Stimulated activated CD4-positive, alpha-beta T cell treated with anti-CD3 and anti-CD28 coated beads, Interleukin-1b, Interleukin-23, amount 100 ng/mL, for 24 hours (primary cell): ENCODE data around the gene LTC4S.

Source experiments
- DNase-seq, 4 experiments: peaks; one replicate each; pipeline ENCODE4 v3.0.0-alpha.2; 2020; ENCODE audit warnings: low read depth in 4 of 4, low spot score in 1 of 4

LTC4S gene

DNA sequence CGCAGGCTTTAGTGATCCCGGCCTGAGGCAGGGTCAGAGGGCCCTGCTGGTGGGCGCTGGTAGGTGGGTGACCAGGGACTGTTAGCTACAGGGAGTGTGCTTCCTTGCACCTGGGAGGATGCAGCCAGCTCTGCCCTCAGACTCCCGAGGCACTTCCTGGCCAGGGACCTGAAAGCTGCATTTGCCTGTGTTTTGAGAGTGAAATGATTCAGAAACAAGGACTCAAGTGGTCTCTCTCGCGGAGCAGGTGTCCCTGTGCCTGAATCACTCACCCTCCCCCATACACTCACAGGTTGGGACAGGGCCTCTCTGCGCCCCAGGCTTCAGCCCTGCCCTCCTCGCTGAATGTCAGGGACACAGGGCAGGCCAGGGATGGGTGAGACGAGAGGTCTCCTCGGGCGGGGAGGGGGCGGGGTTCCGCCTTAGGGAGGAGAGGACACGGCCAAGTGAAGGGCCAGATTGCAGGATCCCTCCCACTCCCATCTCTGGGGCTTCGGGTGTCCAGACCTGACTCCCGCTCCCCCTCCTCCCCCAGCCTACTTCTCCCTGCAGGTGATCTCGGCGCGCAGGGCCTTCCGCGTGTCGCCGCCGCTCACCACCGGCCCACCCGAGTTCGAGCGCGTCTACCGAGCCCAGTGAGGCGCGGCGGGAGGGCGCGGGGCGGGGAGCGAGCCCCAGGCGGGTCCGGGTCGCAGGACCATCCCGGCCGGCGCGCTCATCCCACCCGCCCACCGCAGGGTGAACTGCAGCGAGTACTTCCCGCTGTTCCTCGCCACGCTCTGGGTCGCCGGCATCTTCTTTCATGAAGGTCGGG, 1.5 kb downstream of the LTC4S start:
- DNase-seq, result no peak

DNA sequence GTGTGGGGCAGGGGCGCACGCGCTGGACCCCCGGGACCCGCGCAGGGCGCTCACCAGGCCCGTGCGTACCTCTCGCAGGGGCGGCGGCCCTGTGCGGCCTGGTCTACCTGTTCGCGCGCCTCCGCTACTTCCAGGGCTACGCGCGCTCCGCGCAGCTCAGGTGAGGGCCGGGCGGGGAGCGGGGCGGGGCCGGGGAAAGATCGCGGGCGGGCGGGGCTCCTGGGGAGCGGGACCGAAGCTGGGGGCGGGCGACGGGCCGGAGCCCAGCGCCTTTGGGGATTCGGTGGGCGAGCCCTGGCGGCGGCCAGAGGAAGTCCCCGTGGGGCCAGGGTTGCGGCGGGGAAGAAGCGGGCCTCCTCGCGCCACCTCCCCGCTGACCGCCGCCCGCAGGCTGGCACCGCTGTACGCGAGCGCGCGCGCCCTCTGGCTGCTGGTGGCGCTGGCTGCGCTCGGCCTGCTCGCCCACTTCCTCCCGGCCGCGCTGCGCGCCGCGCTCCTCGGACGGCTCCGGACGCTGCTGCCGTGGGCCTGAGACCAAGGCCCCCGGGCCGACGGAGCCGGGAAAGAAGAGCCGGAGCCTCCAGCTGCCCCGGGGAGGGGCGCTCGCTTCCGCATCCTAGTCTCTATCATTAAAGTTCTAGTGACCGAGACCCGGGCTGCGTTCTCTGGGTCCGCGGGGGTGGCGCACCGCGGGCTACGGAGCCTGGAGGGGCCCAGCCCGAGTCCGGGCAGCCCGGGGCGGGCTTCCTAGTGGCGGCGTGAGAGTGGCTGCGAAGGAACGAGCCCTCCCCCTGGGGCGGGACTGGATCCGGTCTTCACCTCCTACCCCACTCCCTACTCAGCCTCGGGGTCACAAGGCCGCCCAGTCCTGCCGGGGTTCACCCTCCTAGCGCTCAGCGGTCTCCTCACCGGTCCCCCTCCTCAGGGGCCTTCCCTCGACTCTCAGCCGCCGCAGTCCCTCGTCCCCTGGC, 2.4 kb downstream of the LTC4S start:
- DNase-seq, result peak; percentile 39 to 60 (median 48)

DNA sequence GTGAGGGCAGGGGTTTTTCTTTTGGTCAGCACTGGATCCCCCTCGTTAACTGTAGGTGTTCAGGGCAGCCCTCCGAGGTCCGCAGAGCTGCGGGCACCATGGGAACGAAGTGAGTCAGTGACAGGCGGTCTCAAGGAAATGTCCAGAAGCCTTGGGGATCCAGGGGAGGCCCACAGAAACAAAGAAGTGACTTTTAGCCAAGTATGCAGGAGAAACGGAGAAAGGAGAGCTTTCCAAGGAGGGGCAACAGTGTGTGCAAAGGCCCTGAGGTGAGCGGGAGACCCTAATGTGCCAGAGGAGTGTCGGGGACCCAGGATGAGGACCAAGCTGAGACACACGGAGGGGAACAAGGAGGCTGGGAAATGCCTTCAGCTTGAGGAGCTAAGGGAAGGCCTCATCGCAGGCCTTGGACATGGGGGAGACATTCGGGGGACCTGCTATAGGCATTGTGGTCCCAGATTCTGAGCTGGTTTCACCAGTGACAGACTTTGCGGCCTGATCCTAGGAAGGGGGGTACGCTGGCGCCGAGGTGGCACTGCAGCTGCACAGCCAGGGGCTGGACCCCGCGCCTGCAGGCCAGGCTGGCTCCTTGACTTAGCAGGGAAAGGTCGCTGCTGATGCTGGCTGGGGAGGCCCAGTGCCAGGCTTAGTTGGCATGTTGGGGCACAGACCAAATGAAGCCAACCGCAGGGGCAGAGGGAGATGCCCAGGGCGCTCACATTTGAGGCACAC, 3.3 kb downstream of the LTC4S start:
- DNase-seq, result no peak

DNA sequence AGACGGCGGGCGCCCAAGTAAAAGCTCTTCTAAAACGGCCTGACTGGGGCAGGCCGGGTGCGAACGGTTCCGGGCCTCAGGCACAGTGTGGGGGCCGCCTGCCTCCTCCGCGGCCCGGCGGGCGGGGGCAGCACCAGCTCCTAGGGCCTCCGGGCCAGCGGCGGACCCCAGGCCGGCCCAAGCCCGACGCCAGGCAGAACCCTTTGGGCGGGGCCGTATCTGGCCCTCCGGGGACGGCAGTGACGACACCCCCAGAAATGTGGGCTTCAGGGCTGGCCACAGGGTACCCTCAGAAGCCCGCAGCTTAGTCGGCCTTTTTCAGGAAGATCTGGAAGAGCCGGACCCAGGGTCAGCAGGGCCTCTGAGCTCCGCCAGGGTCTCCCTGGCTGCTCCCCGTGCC, 4.0 kb downstream of the LTC4S start:
- DNase-seq, result no peak

DNA sequence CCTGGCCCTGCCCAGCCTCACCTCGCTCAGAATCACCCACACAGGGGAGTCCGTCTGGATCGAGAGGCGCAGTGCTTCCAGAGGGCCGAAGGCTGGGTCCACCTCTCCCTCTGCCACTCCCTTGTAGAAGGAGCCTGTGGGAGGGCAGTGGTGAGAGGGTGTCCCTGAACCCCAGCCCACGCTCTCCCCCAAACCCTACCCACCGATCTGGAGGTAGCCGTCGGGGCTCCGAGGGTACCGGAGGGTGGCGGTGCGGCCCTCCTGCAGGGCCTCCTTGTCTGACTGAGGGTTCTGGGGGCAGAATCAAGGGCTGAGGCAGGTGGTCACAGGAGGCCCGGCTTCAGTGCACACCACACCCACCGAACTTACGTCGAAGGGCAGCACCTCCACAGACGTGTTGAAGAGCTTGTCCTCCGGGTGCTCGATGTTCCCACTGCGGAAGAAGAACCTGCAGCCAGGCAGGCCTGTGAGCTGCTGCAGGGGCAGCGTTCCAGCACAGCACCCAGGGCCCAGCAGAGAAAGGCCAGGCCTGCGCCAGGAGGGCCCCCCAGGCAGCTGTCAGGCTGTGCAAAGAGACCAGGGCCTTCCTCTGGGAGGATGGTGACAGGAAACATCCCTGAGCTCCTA, 4.5 kb downstream of the LTC4S start:
- no peak for DNase-seq

DNA sequence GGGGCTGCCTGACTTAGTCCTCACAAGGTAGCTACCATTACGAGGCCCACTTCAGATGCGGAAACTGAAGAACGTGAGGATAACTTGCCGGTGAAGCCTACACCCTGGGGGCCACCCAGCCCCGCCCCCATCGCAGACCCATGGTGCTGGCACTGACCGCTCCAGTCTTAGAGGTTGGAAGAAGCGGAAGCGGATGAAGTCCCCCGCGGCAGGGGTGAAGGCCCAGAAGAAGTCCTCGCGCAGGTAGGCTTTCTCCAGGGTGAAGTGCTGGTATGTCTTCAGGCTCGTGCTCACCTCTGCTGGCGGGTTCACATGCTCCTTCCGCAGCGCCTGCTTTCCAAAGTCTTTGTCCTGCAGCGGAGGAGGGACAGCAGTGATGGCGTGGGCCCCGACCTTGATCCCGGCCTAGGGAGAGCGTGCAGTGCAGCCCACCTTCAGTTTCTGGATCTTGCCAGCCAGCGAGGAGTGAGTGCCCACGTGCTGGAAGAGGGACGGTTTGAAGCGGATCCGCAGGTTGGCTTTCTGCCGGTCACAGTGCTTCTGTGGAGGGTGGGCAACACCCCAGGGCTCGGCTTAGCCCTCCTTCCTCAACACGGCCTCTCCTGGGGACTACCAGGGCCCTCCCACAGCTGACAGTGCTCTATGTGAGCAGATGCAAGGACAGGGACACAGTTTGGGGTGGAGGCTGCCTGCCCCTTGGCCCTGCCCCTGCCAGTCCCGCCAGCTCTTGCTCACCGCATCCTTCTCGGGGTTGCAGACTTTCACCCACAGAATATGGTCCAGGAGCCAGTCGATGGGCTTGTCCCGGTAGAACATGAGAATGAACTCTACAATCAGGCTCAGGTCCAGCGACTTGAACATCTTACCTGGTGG, 5.2 kb downstream of the LTC4S start:
- no peak for DNase-seq

DNA sequence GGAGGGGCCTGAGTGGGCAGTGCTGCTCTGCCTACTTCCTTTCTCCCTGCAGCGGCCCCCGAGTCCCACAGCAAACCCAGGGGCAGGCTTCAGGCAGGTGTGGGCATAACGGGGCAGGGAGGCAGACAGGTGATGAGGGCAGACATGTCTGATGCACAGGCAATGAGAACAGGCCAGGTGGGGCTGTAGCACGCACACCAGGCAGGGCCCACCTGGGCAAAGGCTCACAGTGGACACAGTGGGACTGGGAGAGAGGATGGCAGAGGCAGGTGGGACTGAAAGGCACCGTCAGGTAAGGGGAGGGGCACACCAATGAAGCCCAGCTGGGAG, 5.8 kb downstream of the LTC4S start:
- no peak for DNase-seq

DNA sequence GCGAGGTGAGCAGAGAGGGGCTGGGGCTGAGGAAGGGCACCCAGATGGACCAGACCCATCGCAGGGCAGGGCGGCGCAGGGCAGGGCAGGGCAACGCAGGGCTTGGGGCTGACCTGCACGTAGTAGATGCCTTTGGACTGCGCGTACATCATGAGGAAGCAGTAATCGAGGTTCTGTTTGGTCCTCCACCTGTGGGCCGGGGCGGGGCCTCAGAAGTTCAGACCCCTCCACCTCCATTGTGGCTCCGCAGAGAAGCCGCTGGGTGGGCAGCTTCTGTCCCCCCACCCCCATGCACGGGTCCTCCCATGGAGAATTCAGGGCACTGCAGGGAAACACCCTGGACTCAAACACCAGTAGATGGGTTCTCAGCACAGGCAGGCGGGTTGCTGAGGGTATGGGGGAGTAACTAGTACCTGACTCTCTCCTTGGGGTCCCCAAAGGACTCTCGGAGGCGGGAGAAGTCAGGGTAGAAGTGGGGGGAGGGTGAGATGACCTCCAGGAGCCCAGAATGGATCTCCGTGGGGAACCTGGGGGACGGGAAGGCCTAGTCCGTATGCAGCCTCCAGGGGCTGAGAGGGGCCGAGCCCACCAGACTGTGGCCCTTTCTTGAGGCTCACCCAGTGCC, 6.4 kb downstream of the LTC4S start:
- DNase-seq, result no peak

DNA sequence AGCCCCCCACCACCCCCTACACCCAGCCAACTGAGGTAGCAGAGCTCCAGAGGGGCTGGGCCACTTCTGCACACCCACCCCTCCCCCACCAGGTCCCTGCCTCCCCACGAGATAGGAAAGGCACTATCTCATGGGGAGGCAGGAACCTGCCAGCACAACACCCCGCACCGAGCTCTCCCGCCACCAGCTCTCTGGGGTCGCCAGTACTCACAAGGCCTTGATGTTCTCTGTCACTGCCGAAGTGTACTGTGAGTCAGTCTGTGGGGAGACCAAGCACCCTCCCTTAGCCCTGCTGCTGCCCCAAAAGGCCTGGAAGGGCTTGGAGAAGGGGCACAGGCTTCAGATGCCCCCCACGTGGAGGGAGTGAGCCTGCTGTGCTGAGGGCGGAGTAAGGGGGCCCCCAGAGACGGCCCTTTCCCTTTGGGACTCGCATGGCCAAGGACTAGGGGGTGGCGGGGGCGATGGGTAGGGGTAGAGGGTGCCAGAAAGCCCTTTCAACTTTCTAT, 7.0 kb downstream of the LTC4S start:
- no peak for DNase-seq

DNA sequence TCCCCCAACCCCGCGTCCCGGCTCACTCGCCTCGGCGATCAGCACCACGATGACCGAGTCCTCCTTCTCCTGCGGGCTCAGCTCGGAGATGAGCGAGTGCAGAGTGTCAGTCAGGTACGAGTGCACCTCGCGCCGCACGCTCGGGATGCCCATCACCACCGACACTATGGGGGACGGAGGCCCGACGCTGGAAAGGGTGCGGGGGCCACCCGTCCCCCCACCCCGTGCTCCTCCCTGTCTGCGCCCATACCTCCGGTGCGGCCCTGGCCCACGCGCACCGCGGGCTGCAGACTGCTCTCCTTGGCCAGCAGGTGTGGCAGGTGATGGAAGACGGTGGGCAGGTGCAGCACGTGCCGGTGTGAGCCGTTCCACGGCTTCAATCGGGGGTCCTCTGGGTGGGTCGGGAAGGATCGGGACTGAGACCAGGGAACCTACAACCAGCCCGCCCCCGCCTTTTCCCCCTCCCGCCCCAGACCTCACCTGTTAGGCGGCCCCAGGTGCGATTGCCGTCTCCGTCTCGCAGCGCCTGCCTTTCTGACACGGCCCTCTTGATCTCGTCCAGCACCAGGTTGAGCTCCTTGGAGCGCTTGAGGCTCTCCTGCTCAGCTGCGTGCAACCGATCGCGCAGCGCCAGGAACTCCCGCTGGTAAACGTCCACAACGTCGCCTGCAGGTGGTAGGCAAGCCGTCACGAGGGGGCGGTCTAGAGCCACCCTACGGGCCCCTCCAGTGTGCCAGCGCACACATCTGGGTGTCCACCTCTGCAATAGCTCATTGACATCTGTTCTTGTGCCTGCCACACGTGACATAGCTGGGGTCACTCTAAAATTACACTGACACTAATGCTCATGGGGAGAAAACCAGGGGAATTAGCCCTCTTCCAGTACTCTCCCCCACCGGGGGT, 7.8 kb downstream of the LTC4S start:
- peak; percentile 70 to 80 (median 78) for DNase-seq

DNA sequence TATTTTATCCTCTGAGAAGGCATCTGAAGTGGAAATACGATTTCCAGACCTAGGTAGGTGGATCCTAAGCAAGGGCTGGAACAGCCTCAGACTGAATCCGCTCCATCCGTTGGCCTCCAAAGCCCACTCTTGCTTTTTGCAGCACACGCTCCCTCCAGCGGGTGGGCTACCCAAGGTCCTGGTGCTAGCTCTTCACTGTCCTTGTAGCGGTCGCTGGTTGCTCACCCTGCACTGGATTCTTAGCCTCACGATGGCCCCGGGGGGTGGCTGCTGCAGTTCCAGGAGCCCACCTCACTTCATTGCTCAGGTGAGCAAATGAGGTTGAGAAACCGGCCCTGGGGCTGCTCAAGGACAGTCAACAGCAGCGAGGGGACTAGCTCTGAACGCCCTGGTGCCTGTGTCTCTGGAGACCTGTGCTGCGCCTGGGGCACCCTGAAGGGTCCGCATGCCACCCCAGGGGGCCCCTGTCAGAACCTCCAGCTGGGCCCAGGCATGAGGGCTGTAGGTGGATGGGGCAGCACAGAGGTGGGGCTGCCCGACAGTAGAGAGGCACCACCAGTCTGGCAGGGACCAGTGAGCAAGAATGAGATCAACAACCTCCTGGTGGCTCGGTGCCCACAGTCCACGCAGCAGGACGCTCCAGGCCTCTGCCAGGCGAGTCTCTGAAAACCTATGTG, 8.6 kb downstream of the LTC4S start:
- DNase-seq, result no peak

DNA sequence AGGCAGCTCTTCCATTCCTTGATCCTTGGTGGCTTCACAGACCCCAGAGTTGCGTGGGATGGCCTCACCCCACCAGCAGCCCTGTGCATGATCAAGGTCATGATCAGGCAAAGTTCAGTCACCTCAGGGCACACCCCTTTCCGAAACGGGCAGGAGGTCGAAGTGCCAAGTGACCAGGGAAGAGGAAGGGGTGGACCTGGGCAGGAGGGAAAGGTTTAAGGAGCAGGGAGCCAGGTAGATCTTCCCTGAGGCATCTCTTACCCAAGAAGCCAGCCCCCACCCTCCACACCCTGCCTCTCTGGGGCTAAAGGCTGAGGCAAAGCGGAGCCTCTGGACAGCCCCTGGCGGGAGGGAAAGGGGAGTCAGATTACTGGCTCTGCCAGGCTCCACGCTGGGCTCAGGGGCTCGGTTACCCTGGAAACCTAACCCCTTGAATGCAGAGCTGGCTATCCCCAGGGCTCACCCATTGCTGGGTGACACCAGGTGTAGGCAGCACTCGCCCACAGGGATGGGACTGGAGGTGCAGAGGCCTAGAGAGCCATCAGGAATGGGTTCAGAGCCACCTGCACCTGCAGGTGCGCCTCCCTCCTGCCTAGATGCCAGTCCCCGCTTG, 9.3 kb downstream of the LTC4S start:
- DNase-seq, result no peak

DNA sequence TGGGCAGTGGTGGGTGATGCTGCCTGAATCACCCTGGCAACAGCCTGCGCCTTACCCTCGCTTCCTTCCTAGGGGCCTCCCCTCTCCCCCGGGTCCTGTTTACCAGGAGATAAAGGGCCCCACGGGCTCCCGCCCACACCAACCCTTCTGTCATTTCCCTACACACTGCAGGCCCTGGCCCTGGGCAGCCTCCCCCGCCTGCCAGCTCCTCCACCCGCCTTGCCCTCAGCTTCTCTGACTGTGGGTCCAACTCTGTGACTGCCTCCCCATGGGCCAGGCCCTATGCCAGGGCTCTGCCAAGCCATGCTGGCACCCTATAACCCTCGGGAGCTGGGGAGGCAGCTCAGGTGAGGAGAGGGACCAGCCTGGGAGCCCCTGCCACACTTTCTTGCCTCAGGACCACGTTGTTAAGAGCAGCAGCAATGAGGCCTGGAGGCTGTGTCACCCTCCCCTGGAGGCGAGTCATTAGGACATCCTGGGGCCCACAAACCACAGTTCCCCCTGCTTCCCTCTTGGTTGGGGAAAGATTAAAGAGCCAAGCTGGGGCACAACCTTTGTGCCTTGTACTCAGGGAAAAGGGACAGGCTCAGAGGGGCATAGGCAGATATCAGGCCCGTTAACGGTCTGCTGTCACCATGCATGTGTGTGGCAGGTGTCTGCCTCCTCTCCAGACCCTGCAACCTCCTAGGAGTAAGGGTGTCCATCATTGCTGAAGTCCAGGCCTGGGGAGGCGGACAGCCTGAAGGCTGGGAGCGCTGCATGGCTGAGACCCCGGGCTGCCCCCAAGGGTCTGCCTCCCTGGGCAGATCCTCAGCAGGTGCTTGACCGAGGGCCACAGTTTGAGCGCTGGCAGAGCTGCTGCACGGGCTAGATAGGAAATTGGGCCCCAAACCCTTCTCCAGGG, 10.1 kb downstream of the LTC4S start:
- DNase-seq, result peak in 1 of 4 experiments; percentile 57

DNA sequence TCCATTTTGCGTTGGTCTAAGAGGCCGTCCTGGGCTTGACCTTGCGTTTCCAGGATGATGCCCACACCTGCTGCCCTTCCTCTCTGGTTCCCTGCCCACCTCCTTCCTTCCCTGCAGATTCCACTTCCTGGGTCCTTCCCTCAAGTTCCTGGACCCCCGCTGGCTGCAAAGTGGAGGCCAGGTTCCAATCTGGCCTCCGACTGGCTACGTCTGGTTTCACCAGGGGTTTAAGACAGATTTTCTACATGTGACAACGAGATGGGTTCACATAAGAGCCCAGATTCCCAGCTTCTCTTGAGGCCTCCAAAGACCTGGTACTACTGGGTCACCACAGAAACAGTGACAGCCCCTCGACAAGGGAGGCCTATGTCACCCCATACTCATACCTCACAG, 10.8 kb downstream of the LTC4S start:
- DNase-seq, result no peak

DNA sequence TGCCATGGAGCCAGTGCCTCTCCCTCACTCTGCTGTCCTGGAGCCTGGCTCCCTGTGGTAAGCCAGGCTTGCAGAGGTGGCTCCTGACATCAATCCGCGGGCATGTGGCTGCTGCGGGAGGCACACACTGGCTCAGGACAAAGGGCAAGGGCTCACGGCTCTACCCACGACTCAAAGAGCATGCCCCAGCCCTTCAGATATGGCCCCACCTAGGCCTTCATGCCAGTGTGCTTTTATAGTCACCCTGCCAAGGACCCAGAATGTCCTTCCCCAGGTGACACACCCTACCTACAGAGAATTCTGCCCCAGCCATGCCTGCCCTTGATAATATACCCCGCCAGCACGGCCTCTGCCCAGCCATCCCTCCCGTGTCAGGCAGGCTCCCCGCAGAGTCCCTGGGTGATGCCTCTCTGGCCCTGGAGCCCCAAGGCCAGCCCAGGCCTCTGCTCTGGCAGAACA, 11.3 kb downstream of the LTC4S start:
- DNase-seq, result no peak

DNA sequence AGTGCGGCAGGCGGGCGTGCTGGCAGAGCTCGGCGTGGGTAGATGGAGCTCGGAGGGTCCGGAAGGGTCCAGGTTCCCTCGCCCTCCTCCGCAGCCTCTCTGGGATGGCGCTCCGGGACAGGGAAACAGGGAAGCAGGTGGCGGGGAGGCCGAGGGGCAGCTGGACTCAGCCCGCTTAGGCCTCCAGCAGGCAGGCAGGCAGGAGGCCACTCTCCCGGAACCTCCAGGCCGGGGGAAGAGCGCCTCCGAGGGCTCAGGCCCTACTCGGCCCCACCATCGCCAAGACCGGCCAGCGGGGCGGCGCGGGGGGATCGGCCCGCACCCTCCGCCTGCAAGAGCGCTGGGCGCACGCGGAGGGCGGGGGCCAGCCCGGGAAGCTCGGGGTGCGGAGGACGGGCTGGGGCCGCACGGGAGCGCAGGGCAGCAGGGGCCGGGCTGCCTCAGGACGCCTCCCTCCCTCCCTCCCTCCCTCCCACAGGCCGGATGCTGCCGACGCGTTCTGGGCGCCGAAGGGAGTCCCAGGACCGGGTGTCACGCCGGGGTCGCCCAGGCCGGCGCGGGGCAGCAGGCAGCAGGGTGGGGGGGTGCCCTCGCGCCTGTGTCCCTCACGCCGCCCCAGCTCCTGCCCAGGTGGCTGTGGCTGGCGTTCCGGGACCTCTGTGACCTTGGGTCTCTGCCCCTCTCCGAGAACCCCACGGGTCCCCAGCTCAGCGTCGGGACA, 11.9 kb downstream of the LTC4S start:
- DNase-seq, result no peak
